Measurements from ENCODE around the gene PTRH1. TPM values are rescaled to one million over a fixed set of nuclear protein-coding genes. Genes with fewer than 3 reads are reported as not detected.

Gene PTRH1
- total and polyA plus RNA-seq, 2 of the 13 experiments (the other 11 are each of a cell fraction or from before 2014, with no cell fraction given) = 4.0 to 10.4 TPM

- POLR2A ChIA-PET = no interaction called here
- no peak overlapping the region for H3K9ac ChIP-seq (ENCODE audit: insufficient read depth, low read depth, low read length)
Observed at GRCh38 chr9:127717766-127718165, 2.3 kb upstream of the PTRH1 start.

DNA sequence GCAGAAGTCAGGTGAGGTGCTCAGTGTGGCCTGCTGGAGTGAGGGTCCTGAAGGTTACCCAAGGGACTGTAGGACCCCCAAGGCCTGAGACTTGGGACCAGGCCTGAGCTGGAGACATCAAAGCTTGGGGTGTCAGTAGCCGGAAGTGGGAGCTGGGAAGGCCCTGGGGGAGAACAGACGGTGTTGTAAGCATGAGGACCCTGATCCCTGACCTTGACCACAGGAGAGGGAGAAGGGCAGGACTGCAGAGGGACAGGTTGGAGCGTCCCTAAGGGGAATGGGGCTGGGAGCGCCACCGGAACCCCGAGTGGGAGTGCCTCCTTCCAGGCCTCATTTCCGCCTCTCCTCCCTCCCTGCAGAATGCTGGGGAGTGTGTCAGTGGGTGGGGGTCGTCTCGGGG lies 949 bp upstream of the PTRH1 start:
- Histone ChIP-seq H3K79me2 (ENCODE audit: insufficient read depth, low read length) (no peaks in the 10 kb centered on the region), H3K27me3 (ENCODE audit: control insufficient read depth in 1 of 2, insufficient read depth in 2 of 2, low read length in 2 of 2) (peaks cover 0 to 6% of the 10 kb centered on the region in 2 experiments; a peak in 2 of 5 replicates), H3K4me2 (ENCODE audit: low read depth, low read length) (peak overlapping the region; percentile 97), H3K36me3 (replicated peaks in 1 of 2; ENCODE audit: control insufficient read depth in 1 of 2, insufficient read depth in 2 of 2, low read length in 2 of 2) (no peaks in the 10 kb centered on the region), H3K4me3 (replicated peaks in 1 of 3; ENCODE audit: insufficient read depth in 1 of 3, low read depth in 2 of 3, low read length in 3 of 3) (peak overlapping the region; percentile 77 to 90 (median 82); a peak in 5 of 6 replicates), H3K27ac (ENCODE audit: extremely low read length, insufficient read depth, low read length) (peak overlapping the region; percentile 19), H4K20me1 (ENCODE audit: insufficient read depth, low read length) (no peaks in the 10 kb centered on the region; the same call in 1 of the 2 replicates), H3K4me1 (ENCODE audit: insufficient read depth, low read length) (peaks cover 31% of the 10 kb centered on the region), H2AFZ (ENCODE audit: low read length) (no peak overlapping the region), H3K9me3 (ENCODE audit: low read length) (no peaks in the 10 kb centered on the region), H3K9ac (ENCODE audit: insufficient read depth, low read depth, low read length) (peak overlapping the region; percentile 55)
- in situ Hi-C loops (cut with HindIII; ENCODE audit: extremely low pct_ligation_motif_present, low pct_unique_long_range_greater_than_20kb) = no loop called here
- intact Hi-C loops (cut with micrococcal nuclease; ENCODE audit: unreplicated experiment) = no loop called here
- ChIA-PET POLR2A (interaction anchor here (1.0 to 2.4 kb wide), 4 partner anchors 8 to 108 kb away, joined by 4 to 11 read pairs (median 6); partner anchors contain the start of genes CFAP157 and TOR2A), CTCF (ENCODE audit: low intra/inter-chr PET ratio, low total read pairs) (no interaction called here)
- WGBS (ENCODE audit: low lambda C conversion rate) = 9% methylated on average over 5 of the region's 9 CpGs
- FAIRE-seq (no peak), DNase-seq (ENCODE audit: low spot score) (peak; percentile 34), ATAC-seq (peak; percentile 41)
- no TSS peak for BruUV-seq (replicated peaks)
- TF ChIP-seq CEBPB (IDR thresholded peaks at IDR 0.05; ENCODE audit: borderline replicate concordance, low read depth, low read length) (no peak), HOXA9 (CRISPR knock-in tag; IDR thresholded peaks at IDR 0.05; ENCODE audit: borderline replicate concordance) (no peak), KDM4B (CRISPR knock-in tag; IDR thresholded peaks at IDR 0.05) (no peak), ZSCAN22 (CRISPR knock-in tag; IDR thresholded peaks at IDR 0.05) (no peak), MBNL3 (CRISPR knock-in tag; conservative IDR thresholded peaks at IDR 0.05) (no peak)
- TF ChIP-seq, protein P1, sequence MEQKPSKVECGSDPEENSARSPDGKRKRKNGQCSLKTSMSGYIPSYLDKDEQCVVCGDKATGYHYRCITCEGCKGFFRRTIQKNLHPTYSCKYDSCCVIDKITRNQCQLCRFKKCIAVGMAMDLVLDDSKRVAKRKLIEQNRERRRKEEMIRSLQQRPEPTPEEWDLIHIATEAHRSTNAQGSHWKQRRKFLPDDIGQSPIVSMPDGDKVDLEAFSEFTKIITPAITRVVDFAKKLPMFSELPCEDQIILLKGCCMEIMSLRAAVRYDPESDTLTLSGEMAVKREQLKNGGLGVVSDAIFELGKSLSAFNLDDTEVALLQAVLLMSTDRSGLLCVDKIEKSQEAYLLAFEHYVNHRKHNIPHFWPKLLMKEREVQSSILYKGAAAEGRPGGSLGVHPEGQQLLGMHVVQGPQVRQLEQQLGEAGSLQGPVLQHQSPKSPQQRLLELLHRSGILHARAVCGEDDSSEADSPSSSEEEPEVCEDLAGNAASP (CRISPR knock-in tag; IDR thresholded peaks at IDR 0.05; ENCODE audit: borderline replicate concordance) = no peak; the same call in 1 of the 2 replicates

More at GRCh38 chr9:127717766-127718165, 2.3 kb upstream of the PTRH1 start:
- no peak overlapping the region for H3K4me2 ChIP-seq (ENCODE audit: low read depth, low read length)
- H3K4me1 ChIP-seq (ENCODE audit: insufficient read depth, low read length) = peaks cover 30% of the 10 kb centered on the region
- ATAC-seq (no peak), DNase-seq (ENCODE audit: low spot score) (no peak), FAIRE-seq (no peak)
- CTCF ChIA-PET (ENCODE audit: low intra/inter-chr PET ratio, low total read pairs) = no interaction called here
- in situ Hi-C loops (cut with HindIII; ENCODE audit: extremely low pct_ligation_motif_present, low pct_unique_long_range_greater_than_20kb) = no loop called here
- H3K4me3 ChIP-seq (replicated peaks in 1 of 3; ENCODE audit: insufficient read depth in 1 of 3, low read depth in 2 of 3, low read length in 3 of 3) = no peak overlapping the region
- H3K79me2 ChIP-seq (ENCODE audit: insufficient read depth, low read length) = no peaks in the 10 kb centered on the region
- H2AFZ ChIP-seq (ENCODE audit: low read length) = no peak overlapping the region
- WGBS (ENCODE audit: low lambda C conversion rate) = 22% methylated on average over 4 of the region's 5 CpGs
- intact Hi-C loops (cut with micrococcal nuclease; ENCODE audit: unreplicated experiment) = no loop called here
- H3K27me3 ChIP-seq (ENCODE audit: control insufficient read depth in 1 of 2, insufficient read depth in 2 of 2, low read length in 2 of 2) = peaks cover 0 to 6% of the 10 kb centered on the region in 2 experiments; a peak in 2 of 5 replicates
- H3K27ac ChIP-seq (ENCODE audit: extremely low read length, insufficient read depth, low read length) = no peak overlapping the region
- H4K20me1 ChIP-seq (ENCODE audit: insufficient read depth, low read length) = no peaks in the 10 kb centered on the region
- no peaks in the 10 kb centered on the region for H3K36me3 ChIP-seq (replicated peaks in 1 of 2; ENCODE audit: control insufficient read depth in 1 of 2, insufficient read depth in 2 of 2, low read length in 2 of 2)
- no TSS peak for BruUV-seq (replicated peaks)
- H3K9me3 ChIP-seq (ENCODE audit: low read length) = no peaks in the 10 kb centered on the region
- no peak for TF ChIP-seq ZNF790 (CRISPR knock-in tag; IDR thresholded peaks at IDR 0.05; ENCODE audit: borderline replicate concordance)
- TF ChIP-seq CSRNP2 (CRISPR knock-in tag; conservative IDR thresholded peaks at IDR 0.05; ENCODE audit: low read depth) = no peak
- no peak for TF ChIP-seq JUND (CRISPR knock-in tag; IDR thresholded peaks at IDR 0.05)
- TF ChIP-seq TOE1 (CRISPR knock-in tag; IDR thresholded peaks at IDR 0.05) = no peak
